ENCODE measurements around the gene TRNAU1AP.
"Not testable (repeated sequence)": the region's sequence is repeated elsewhere in the genome, so short reads cannot be mapped to it uniquely, and the experiment has no call there.

TRNAU1AP gene

DNA sequence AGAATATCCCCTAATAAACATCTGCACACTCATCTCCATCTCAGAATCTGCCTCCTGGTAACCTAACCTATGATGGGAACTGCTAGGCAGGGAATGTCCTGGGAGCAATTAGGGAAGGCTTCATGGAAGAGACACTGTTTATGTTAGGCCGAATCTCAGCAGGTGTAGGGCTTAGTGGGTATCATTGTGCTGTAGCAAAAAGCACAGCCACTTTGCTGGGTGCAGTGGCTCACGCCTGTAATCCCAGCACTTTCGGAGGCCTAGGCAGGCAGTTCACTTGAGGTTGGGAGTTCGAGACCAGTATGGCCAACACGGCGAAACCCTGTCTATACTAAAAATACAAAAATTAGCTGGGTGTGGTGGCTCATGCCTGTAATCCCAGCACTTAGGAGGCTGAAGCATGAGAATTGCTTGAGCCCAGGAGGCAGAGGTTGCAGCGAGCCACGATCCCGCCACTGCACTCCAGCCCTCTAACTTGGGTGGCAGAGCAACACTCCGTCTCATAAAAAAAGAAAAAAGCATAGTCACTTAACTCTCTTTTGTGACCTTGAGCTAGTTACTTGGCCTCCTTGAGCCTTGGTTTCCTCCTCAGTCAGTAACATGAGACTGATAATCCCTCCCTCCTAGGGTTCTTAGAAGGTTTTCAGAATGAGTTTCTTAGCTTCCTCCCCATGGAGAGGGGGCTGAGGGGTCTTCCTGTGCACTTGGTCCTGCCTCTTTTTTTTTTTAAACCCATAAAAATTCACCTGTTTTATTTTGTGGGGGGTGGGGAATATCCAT is 42.7 kb downstream of the TRNAU1AP start:
- intact Hi-C loops (cut with DNase I): no loop called here
- peak in 1 of 10 donors; percentile 36 for DNase-seq

DNA sequence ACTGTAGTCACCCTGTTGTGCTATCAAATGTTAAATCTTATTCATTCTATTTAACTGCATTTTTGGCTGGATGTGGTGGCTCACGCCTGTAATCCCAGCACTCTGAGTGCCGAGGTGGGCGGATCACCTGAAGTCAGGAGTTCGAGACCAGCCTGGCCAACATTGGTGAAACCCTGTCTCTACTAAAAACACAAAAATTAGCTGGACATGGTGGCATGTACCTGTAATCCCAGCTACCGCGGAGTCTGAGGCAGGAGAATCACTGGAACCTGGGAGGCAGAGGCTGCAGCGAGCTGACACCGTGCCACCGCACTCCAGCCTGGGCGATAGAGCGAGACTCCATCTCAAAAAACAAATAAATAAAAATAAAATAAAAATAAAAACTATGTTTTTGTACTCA is 43.4 kb downstream of the TRNAU1AP start:
- peak in 1 of 10 donors; percentile 59 for DNase-seq
- intact Hi-C loops (cut with DNase I): not testable (repeated sequence)

- intact Hi-C loops (cut with DNase I): loop anchor here (5.0 kb wide), 2 partner anchors 244 to 354 kb away; no protein-coding TSS in a partner anchor
- DNase-seq: no peak
These were observed 48.8 kb downstream of the TRNAU1AP start for GRCh38 chr1:28601696-28602095.

DNA sequence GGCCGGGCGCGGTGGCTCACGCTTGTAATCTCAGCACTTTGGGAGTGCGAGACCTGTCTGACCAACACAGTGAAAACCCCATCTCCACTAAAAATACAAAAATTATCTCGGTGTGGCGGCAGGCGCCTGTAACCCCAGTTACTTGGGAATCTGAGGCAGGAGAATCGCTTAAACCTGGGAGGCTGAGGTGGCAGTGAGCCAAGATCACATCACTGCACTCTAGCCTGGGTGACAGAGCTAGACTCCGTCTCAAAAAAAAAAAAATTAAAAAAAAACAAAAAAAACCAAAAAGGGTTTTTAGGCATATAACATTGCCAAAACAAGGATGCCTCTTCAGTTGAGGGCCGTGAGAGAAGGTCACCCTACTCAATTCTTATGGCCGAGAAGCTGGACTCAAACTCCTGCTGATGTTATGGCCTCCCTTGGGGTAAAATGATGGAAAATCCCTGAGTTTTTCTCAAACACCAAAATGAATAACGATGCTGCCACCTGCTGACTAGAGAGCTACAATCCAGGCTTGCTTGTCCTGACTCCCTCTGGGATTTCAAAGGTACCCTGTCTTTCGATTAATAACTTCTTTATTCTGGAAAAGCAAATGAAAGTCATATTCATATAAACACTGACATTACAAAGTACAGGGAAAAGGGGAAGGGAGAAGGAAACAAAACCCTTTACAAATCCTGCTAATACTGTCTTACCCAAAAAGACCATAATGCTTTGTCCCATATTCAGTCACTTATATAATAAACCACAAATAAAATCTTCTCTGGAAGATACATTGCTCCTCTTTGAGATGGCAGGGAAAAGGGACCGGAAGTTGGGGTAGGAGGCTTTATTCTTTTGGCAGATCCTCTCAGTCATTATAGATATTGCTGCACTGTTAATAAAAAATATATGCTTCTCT is 49.9 kb downstream of the TRNAU1AP start:
- DNase-seq: peak in 6 of 10 donors; percentile 55 to 84 (median 66)
- intact Hi-C loops (cut with DNase I): loop anchor here (1.0 to 5.0 kb wide), 3 partner anchors 84 to 355 kb away; no protein-coding TSS in a partner anchor

DNA sequence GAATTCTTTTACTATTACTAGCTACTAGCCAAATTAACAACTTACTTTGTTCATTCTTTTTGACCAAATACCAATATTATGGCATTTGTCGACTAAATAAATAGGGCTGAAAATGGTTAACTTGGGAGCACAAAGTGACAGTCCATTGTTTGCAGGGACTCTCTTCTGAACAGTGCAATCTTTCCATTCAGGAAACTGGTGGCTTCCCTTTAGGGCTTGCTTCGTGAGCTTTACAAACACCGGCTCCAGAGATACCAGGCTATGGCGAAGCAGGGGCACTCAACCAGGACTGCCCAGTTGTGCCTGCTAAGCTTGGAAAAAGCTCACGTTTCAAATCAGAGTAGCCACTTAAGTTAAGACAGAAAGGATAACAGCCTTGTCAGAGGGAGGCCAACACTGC is 51.5 kb downstream of the TRNAU1AP start:
- intact Hi-C loops (cut with DNase I): loop anchor here (5.0 kb wide), 2 partner anchors 247 to 357 kb away; no protein-coding TSS in a partner anchor
- no peak for DNase-seq

DNA sequence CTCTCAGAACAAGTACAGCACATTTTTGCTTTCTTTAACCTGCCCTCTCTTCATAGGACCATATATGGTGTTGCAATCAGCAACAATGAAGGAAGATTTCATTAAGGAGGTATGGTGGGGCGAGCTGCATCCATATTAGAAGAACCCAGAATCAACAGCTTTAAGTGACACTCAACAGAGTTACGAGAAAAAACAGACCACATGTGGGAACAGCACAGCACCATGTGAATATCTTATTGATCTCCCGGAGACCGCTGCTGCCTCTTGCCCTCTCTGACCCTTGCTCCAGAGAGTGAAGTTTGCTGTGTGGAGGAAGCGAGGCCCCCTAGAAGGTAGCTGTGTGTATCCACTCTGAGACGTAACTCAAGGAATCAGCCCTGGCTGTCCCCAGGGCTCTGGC is 52.1 kb downstream of the TRNAU1AP start:
- DNase-seq: no peak
- intact Hi-C loops (cut with DNase I): loop anchor here (5.0 kb wide), 2 partner anchors 248 to 358 kb away; no protein-coding TSS in a partner anchor

GRCh38 chr1:28606771-28607170 is 53.9 kb downstream of the TRNAU1AP start:
- intact Hi-C loops (cut with DNase I): no loop called here
- DNase-seq: no peak

- intact Hi-C loops (cut with DNase I): no loop called here
- no peak for DNase-seq
These were observed 60.3 kb downstream of the TRNAU1AP start for GRCh38 chr1:28613175-28613574.

All from posterior cingulate gyrus (tissue), 11 donors.